GM12865 (cell line): Measurements from ENCODE around the gene ADCYAP1.

Experiments
- DNase-seq: peaks from one replicate; pipeline ENCODE4 v3.0.0; 2010; ENCODE audit warnings: low read depth
- H3K4me3 ChIP-seq: 2 replicates; pipeline ENCODE4 v1.5.1; 2011; ENCODE audit warnings: mild to moderate bottlenecking, low read depth, low read length, control low read depth
- TF ChIP-seq, protein P1 (sequence below): IDR thresholded peaks from 2 replicates; pipeline ENCODE4 v1.5.1; 2011; ENCODE audit warnings: low read length, control low read depth, low read depth, inconsistent platforms; ENCODE audit not compliant: insufficient read depth; ENCODE audit errors: missing control alignments

Gene ADCYAP1

DNA sequence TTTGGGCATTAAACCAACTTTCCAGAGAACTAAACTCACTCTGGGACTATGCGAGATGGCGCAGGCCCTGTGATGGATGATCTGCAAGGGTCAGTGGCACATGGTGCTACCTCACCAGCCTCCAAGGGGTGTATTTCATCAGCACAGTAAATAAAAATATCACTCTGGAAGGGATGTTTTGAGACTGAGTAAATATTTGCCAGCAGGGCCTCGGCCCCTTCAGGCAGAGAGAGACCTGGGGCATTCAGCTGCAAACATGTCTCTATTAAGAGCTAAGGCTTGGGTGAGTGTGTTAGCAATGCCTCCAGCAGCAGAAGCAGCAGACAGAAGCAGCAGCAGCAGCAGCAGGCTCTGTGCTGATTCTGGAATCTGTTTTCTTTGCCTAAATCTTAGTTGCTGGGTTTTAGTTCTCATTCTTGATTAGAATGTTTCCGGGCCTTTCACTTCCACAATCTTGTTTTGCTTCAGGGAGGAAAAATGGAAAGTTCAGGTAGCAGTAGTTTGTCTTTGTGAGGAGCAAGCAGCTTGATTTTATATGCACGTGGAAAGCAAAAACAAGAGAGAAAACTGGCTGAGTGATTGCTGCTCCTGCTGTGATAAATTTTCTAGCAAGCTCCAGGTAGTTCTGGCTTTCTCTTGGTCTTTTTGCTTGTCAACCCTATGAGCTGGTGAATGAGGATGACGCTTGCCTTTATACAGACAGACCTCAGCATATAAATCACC lies 18.6 kb downstream of the ADCYAP1 start:
- TF ChIP-seq, protein P1, sequence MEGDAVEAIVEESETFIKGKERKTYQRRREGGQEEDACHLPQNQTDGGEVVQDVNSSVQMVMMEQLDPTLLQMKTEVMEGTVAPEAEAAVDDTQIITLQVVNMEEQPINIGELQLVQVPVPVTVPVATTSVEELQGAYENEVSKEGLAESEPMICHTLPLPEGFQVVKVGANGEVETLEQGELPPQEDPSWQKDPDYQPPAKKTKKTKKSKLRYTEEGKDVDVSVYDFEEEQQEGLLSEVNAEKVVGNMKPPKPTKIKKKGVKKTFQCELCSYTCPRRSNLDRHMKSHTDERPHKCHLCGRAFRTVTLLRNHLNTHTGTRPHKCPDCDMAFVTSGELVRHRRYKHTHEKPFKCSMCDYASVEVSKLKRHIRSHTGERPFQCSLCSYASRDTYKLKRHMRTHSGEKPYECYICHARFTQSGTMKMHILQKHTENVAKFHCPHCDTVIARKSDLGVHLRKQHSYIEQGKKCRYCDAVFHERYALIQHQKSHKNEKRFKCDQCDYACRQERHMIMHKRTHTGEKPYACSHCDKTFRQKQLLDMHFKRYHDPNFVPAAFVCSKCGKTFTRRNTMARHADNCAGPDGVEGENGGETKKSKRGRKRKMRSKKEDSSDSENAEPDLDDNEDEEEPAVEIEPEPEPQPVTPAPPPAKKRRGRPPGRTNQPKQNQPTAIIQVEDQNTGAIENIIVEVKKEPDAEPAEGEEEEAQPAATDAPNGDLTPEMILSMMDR, result no peak
- no peak for DNase-seq

DNA sequence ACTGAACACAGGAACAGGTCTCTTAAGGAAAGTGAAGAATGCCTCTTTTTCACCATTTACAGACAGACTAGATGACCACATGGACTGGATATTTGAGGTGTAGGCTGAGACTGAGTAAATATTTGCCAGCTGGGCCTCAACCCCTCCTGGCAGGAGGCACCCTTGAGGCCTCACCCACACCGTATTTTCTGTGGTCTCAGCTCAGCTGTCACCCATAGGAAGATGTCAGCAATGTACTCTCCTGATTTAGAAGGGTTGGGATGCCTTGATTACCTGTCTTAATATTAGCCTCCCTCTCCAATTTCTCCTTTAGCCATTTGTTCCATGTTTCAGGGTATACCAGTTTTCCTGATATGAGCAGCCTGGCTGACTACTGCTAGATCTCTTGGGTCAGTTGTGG lies 20.3 kb downstream of the ADCYAP1 start:
- DNase-seq, result no peak
- no peak overlapping the region for H3K4me3 ChIP-seq
- TF ChIP-seq, protein P1, result no peak

More for the DNA sequence above, 18.6 kb downstream of the ADCYAP1 start:
- H3K4me3 ChIP-seq, result no peak overlapping the region

DNA sequence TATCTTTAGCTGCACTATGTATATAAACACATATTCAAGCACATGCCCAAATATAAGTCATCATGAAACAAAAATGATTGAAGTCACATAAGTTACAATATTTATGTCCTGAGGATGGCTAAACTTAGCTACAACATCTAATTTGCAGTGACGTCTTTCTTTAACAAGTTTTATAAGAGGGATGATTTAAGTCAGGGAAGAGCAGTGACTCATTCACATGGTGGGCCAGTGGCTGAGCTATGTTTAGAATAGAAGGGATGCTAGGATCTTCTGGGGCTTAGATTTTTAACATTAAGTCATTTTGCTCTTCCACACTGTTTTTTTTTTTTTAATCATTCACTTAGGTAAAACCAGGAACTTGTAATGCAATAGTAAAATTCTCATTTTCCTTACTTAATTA lies 22.3 kb downstream of the ADCYAP1 start:
- TF ChIP-seq, protein P1, result no peak
- no peak for DNase-seq
- H3K4me3 ChIP-seq, result no peak overlapping the region

DNA sequence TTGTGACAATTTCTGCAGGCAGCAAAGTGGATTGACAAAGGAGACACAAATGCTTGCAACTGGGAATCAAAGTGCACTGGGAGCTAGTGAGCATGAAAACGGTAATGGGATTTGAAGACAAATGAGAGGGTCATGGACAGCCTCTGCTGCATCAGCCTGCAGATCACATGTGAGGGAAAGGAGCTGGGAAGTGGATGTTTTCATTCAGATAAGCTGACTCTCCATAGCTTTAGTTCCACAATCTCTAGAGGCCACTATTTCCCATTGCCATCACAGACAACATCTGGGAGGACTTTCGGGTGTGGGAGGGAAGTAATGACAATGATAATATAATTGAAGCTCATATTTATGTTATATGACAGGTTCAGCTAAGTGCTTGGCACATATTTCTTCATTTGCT lies 28.4 kb downstream of the ADCYAP1 start:
- TF ChIP-seq, protein P1, result no peak
- no peak overlapping the region for H3K4me3 ChIP-seq

DNA sequence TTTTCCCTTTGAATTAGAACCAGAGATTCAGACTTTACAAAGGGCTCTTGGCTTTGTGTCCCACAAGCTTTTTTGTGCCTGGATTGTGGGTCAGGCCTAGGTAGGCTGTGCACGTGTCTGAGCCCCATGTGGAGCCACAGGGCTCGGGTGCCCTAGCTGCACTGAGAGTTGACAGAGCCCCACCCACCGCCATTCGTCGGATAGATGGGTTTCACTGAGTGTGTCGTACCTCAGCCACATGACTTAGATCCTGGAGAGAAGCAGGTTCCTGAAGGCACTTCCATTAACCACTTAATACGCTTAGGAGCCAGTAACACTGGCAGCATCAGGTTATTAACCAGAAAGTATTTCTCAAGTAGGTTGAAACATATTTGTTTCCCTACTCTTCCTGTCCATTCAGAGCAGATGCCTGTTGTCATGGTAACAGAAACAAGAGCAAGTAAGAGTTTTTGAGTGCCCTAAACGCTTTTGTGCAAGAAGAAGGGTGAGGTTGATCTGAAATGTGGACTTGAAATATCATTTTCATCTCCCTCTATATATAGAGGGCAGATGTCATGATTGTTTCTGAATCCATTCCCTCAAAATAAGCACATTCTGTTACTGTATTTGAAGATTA lies 30.0 kb downstream of the ADCYAP1 start:
- H3K4me3 ChIP-seq, result no peak overlapping the region
- DNase-seq, result no peak
- TF ChIP-seq, protein P1, result no peak

More for the DNA sequence above, 28.4 kb downstream of the ADCYAP1 start:
- no peak for DNase-seq

DNA sequence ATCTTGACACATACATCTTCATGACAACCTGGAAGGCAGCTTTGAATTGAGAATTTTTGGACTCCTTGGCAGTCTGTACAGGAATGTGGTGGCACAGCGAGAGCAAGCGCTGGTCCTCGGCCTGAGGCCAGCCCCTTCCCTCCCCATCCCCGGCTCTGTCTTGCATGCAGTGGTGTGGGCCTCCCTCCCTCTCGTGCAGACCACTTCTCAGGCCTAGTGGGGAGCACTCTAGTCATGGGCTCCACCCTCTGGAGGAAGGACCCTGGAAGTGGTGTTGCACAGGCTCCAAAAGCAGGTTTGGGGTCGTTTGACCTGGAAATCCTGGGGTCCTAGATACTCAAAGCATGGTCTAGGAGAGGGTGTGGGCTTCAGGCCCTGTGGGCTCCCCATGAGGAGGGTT lies 32.3 kb downstream of the ADCYAP1 start:
- H3K4me3 ChIP-seq, result no peak overlapping the region
- no peak for DNase-seq
- TF ChIP-seq, protein P1, result no peak
